ENCODE data around the gene AQP11. TPM values are rescaled to one million over a fixed set of nuclear protein-coding genes. Genes with fewer than 3 reads are reported as not detected.
A peak's percentile ranks its signal among the peaks of the same experiment; 100 is the strongest.
"Not testable (repeated sequence)": the region's sequence is repeated elsewhere in the genome, so short reads cannot be mapped to it uniquely, and the experiment has no call there.

The AQP11 gene
- 0.18 and 0.59 TPM in 2 replicates for total RNA-seq

GRCh38 chr11:77589521-77590193 is at the start of gene AQP11:
Gene AQP11 (plus strand): TSS chr11:77589953. CDS start chr11:77589993, 40 bp downstream.
- Mint-ChIP-seq H3K4me3 (peak within 1 kb of the TSS; percentile 88), H3K4me1 (ENCODE audit: low read depth) (peaks cover 17% of the 10 kb centered on the region), H3K36me3 (ENCODE audit: low read depth) (no peaks in the 10 kb centered on the region), H3K27ac (peak within 1 kb of the TSS; percentile 75), H3K9me3 (no peaks in the 10 kb centered on the region), H3K27me3 (ENCODE audit: insufficient read depth) (peaks cover 7% of the 10 kb centered on the region)
- intact Hi-C loops (cut with micrococcal nuclease), result loop anchor here (10.0 kb wide), 1 partner anchor 115 kb away; the partner anchor contains the start of gene PAK1
- DNase-seq (ENCODE audit: low spot score), result peak; percentile 58

- Mint-ChIP-seq H3K4me3 (no peak overlapping the region), H3K36me3 (ENCODE audit: low read depth) (no peaks in the 10 kb centered on the region), H3K4me1 (ENCODE audit: low read depth) (no peaks in the 10 kb centered on the region), H3K27me3 (ENCODE audit: insufficient read depth) (no peaks in the 10 kb centered on the region), H3K27ac (no peak overlapping the region), H3K9me3 (no peaks in the 10 kb centered on the region)
- intact Hi-C loops (cut with micrococcal nuclease), result loop anchor here (10.0 kb wide), 1 partner anchor 127 kb away; no protein-coding TSS in a partner anchor
- no peak for DNase-seq (ENCODE audit: low spot score)
These were observed 47.5 kb upstream of the AQP11 start for GRCh38 chr11:77542296-77542695.

GRCh38 chr11:77547047-77547836 is 42.5 kb upstream of the AQP11 start:
- DNase-seq (ENCODE audit: low spot score), result no peak
- intact Hi-C loops (cut with micrococcal nuclease), result loop anchor here (10.0 kb wide), 1 partner anchor 132 kb away; no protein-coding TSS in a partner anchor
- no peaks in the 10 kb centered on the region for H3K4me1 Mint-ChIP-seq (ENCODE audit: low read depth)

GRCh38 chr11:77547863-77548551 is 41.7 kb upstream of the AQP11 start:
- H3K4me1 Mint-ChIP-seq (ENCODE audit: low read depth), result no peaks in the 10 kb centered on the region
- H3K4me3 Mint-ChIP-seq, result no peak overlapping the region
- intact Hi-C loops (cut with micrococcal nuclease), result loop anchor here (1.0 to 10.0 kb wide), 3 partner anchors 133 to 360 kb away; no protein-coding TSS in a partner anchor
- no peaks in the 10 kb centered on the region for H3K27me3 Mint-ChIP-seq (ENCODE audit: insufficient read depth)
- no peak overlapping the region for H3K27ac Mint-ChIP-seq
- H3K36me3 Mint-ChIP-seq (ENCODE audit: low read depth), result no peaks in the 10 kb centered on the region
- no peaks in the 10 kb centered on the region for H3K9me3 Mint-ChIP-seq
- DNase-seq (ENCODE audit: low spot score), result peak; percentile 8

More at GRCh38 chr11:77547047-77547836, 42.5 kb upstream of the AQP11 start:
- H3K9me3 Mint-ChIP-seq, result no peaks in the 10 kb centered on the region
- no peak overlapping the region for H3K4me3 Mint-ChIP-seq
- no peak overlapping the region for H3K27ac Mint-ChIP-seq
- H3K27me3 Mint-ChIP-seq (ENCODE audit: insufficient read depth), result no peaks in the 10 kb centered on the region
- no peaks in the 10 kb centered on the region for H3K36me3 Mint-ChIP-seq (ENCODE audit: low read depth)

- Mint-ChIP-seq H3K27ac (no peak overlapping the region), H3K9me3 (no peaks in the 10 kb centered on the region), H3K27me3 (ENCODE audit: insufficient read depth) (no peaks in the 10 kb centered on the region), H3K4me1 (ENCODE audit: low read depth) (no peaks in the 10 kb centered on the region), H3K36me3 (ENCODE audit: low read depth) (no peaks in the 10 kb centered on the region), H3K4me3 (no peak overlapping the region)
- DNase-seq (ENCODE audit: low spot score), result no peak
- intact Hi-C loops (cut with micrococcal nuclease), result loop anchor here (1.0 to 10.0 kb wide), 3 partner anchors 134 to 360 kb away; no protein-coding TSS in a partner anchor
These were observed 41.0 kb upstream of the AQP11 start for GRCh38 chr11:77548552-77549445.

GRCh38 chr11:77551426-77551825 is 38.3 kb upstream of the AQP11 start:
- intact Hi-C loops (cut with micrococcal nuclease); H3K36me3 Mint-ChIP-seq (ENCODE audit: low read depth); DNase-seq (ENCODE audit: low spot score); H3K9me3 Mint-ChIP-seq; H3K4me3 Mint-ChIP-seq; H3K27me3 Mint-ChIP-seq (ENCODE audit: insufficient read depth); H3K4me1 Mint-ChIP-seq (ENCODE audit: low read depth); H3K27ac Mint-ChIP-seq: not testable (repeated sequence)

GRCh38 chr11:77557553-77557952 is 32.2 kb upstream of the AQP11 start:
- Mint-ChIP-seq H3K4me3 (no peak overlapping the region), H3K27ac (no peak overlapping the region), H3K27me3 (ENCODE audit: insufficient read depth) (no peaks in the 10 kb centered on the region), H3K4me1 (ENCODE audit: low read depth) (no peaks in the 10 kb centered on the region), H3K36me3 (ENCODE audit: low read depth) (no peaks in the 10 kb centered on the region), H3K9me3 (no peaks in the 10 kb centered on the region)
- intact Hi-C loops (cut with micrococcal nuclease), result no loop called here
- no peak for DNase-seq (ENCODE audit: low spot score)

GRCh38 chr11:77558380-77558779 is 31.4 kb upstream of the AQP11 start:
- H3K4me3 Mint-ChIP-seq, result no peak overlapping the region
- H3K36me3 Mint-ChIP-seq (ENCODE audit: low read depth), result no peaks in the 10 kb centered on the region
- intact Hi-C loops (cut with micrococcal nuclease), result no loop called here
- H3K27me3 Mint-ChIP-seq (ENCODE audit: insufficient read depth), result no peaks in the 10 kb centered on the region
- no peaks in the 10 kb centered on the region for H3K4me1 Mint-ChIP-seq (ENCODE audit: low read depth)
- no peak for DNase-seq (ENCODE audit: low spot score)
- no peaks in the 10 kb centered on the region for H3K9me3 Mint-ChIP-seq
- H3K27ac Mint-ChIP-seq, result no peak overlapping the region

- Mint-ChIP-seq H3K4me1 (ENCODE audit: low read depth) (no peaks in the 10 kb centered on the region), H3K27me3 (ENCODE audit: insufficient read depth) (peaks cover under 1% of the 10 kb centered on the region), H3K27ac (no peak overlapping the region), H3K36me3 (ENCODE audit: low read depth) (no peaks in the 10 kb centered on the region), H3K9me3 (no peaks in the 10 kb centered on the region), H3K4me3 (no peak overlapping the region)
- intact Hi-C loops (cut with micrococcal nuclease), result no loop called here
- no peak for DNase-seq (ENCODE audit: low spot score)
These were observed 29.9 kb upstream of the AQP11 start for GRCh38 chr11:77559686-77560401.

- intact Hi-C loops (cut with micrococcal nuclease), result no loop called here
- no peaks in the 10 kb centered on the region for H3K9me3 Mint-ChIP-seq
These were observed 29.1 kb upstream of the AQP11 start for GRCh38 chr11:77560605-77561004.

GRCh38 chr11:77561257-77561656 is 28.5 kb upstream of the AQP11 start:
- no peak for DNase-seq (ENCODE audit: low spot score)
- no peaks in the 10 kb centered on the region for H3K36me3 Mint-ChIP-seq (ENCODE audit: low read depth)
- H3K27me3 Mint-ChIP-seq (ENCODE audit: insufficient read depth), result peaks cover 7% of the 10 kb centered on the region
- H3K4me1 Mint-ChIP-seq (ENCODE audit: low read depth), result no peaks in the 10 kb centered on the region
- no peaks in the 10 kb centered on the region for H3K9me3 Mint-ChIP-seq
- no peak overlapping the region for H3K27ac Mint-ChIP-seq
- intact Hi-C loops (cut with micrococcal nuclease), result no loop called here
- no peak overlapping the region for H3K4me3 Mint-ChIP-seq

More at GRCh38 chr11:77560605-77561004, 29.1 kb upstream of the AQP11 start:
- Mint-ChIP-seq H3K4me1 (ENCODE audit: low read depth) (no peaks in the 10 kb centered on the region), H3K27ac (no peak overlapping the region), H3K27me3 (ENCODE audit: insufficient read depth) (peaks cover 5% of the 10 kb centered on the region), H3K4me3 (no peak overlapping the region), H3K36me3 (ENCODE audit: low read depth) (no peaks in the 10 kb centered on the region)
- no peak for DNase-seq (ENCODE audit: low spot score)

Measured in activated T-helper 1 cell treated with anti-CD3 and anti-CD28 coated beads, Interleukin-12 subunit alpha, Interleukin-12 subunit beta, Interleukin-2, Interleukin-4 antibody, amounts not matched to agents 30 ng/mL and 10 ng/mL and 1 ng/mL, durations not matched to agents 14 hours and 24 hours and 36 hours (primary cell).